HG02943 (cell line): ENCODE data around the gene VAC14.

Experiments used
- ATAC-seq: cut with Tn5 transposase; IDR thresholded peaks from one replicate; pipeline ENCODE4 v1.9.1; 2021; ENCODE audit warnings: mild to moderate bottlenecking, low read depth, moderate library complexity; ENCODE audit not compliant: unreplicated experiment

Gene VAC14

DNA sequence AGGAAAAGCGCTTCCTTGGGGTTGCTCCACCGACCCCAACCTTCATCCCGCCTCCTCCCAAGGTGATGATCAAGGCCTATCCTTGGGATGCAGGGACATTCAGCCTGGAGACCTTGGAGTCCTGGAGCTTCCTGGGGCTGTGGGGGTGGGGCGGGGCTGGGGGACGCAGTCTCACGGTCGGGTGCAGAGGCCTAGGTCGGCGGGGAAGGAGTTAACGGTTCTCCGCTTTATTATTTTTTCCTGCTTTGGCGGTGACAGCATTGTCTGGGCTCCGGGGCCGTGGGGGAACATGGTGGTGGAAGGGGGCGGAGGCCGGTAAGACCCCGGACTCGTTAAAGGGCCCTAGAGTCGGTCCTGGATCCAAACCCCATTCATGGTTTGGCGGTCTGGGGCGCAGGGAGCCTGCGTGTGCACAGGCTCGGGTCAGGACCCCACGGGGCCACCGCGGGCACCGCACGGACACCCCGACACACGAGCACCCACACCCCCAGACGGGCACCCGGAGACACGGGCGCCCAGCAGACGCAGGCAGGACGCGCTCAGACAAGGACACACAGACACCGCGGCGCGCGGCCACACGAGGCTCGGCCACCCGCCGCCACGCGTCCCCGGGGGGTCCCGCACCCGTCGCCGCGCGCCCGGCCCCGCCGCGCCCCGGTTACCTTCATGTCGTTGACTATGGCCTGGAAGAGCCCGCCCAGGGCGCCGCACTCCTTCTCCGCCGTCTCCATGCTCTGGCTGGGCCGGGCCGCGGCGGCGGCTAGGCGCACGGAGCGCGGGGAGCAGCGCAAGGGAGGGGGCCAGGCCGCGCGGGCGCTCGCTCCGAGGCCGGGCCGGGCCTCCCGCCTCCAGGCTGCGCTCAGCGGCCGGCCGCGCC is 115.7 kb downstream of the VAC14 start:
- no peak for ATAC-seq

DNA sequence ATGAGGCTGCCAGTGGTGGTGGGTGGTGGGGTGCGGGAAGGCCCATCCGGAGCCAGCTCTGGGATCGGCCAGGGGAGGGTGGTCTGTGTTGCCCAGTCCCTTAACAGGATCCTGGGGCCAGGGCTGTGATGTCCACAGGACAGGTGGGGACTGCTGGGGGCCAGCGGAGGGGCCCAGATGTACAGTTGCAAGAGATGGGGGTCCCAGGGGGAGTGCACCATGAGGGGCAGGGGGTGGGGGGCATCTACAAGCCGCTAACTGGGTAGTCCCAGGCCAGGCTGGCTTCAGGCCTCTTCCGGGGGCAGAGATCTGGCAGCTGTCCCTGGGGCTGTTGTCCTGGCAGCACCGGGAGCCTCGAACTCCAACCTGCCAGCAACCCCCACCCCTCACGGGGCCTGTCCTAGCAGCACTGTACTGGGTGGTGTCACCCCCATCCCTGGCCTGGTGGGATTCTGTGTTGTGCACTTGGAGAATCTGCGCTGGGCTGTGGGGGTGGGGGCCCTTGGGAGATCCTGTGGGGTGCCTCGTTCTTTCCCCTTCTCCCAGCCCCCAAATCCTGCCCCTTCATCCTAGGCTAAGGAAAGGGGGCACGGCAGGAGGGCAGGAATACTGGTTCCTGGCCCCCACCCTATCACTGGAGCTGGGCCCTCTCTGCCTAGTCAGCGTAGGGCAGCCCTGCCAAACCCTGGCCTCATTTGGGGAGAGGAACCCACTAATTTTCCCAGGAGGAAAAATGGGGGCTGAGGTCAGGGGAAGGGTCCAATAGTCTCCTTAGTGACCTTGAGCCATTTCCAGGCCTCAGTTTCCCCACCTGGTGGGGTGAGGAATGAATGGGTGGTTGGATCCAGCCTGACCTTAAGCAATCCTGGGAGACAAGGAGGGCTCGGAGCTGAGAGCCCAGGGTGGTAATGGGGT is 116.6 kb downstream of the VAC14 start:
- no peak for ATAC-seq

DNA sequence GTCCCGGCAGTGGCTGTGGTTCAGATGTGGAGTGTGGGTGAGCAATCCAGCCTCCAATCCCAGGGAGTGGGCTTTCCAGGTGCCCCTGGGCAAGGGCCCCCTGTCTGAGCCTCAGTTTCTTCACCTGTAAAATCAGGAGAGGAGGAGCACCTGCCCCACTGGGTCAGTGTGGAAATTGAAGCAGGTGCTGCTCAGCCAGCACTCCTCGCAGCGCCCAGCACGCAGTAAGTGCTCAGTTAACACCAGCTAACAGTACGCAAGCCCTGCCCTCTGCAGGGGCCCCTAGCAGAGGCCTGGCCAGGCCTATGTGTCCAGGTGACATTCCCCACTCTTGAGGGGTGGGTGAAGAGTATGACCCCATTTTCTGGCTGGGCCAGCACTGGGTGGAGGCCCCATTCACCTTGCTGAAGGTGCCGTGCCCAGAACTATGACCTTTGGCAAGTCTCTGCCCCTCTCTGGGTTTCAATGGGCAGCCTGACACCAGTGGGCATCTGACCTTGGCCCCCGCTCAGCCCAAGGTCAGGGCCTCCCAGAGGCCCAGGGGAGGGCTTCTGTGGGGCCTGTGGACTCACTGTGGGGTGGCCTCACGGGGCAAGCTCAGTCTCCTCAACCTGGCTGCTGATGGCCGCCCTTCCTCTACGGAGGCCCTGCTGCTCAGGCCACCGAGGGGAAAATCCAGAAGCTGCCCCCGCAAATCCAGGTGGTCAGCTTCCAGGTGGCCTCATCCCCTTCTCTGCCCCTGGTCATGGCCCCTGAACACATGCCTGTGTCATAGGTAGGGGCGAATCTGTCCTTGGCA is 117.6 kb downstream of the VAC14 start:
- no peak for ATAC-seq

DNA sequence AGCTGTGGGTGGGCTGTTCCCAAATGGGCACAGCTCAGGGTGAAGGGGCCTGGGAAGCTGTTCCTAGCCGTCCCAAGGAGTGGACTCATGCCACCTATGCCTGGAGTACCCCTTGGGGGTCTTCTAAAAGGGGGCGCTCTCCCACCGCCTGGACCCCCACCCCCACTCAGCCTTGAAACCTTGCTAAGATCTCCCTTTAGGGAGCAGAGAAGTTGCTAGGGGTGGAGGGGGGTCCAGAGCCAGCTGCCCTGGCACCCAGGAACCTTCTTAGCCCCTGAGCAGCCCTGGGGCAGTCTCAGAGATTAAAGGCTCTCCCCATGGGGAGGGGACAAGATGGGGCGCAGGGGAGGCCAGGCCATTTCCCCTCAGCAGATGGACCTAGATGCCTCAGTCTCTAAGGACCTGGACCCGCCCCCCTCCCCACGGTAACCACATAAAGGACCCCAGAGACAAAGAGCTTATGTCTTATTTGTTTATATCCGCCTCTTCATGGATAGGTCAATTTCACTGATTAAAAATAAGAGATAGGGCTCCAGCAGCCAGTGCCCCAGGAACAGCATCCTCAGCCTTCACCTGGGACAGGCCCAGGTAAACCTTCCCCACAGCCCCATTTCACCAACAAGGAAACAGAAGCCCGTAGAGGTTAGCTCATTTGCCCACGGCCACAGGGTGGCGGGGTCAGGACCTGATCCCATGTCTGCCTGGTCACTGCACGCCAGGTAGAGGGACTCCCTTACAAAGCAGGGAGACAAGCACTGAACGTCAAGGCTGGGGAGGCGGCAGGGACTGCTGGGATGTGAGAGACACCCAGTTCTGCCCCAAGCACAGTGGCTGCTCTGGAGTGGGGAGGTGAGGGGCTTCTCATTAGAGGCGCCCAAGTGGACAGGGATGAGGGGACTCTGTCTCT is 118.5 kb downstream of the VAC14 start:
- ATAC-seq: no peak

DNA sequence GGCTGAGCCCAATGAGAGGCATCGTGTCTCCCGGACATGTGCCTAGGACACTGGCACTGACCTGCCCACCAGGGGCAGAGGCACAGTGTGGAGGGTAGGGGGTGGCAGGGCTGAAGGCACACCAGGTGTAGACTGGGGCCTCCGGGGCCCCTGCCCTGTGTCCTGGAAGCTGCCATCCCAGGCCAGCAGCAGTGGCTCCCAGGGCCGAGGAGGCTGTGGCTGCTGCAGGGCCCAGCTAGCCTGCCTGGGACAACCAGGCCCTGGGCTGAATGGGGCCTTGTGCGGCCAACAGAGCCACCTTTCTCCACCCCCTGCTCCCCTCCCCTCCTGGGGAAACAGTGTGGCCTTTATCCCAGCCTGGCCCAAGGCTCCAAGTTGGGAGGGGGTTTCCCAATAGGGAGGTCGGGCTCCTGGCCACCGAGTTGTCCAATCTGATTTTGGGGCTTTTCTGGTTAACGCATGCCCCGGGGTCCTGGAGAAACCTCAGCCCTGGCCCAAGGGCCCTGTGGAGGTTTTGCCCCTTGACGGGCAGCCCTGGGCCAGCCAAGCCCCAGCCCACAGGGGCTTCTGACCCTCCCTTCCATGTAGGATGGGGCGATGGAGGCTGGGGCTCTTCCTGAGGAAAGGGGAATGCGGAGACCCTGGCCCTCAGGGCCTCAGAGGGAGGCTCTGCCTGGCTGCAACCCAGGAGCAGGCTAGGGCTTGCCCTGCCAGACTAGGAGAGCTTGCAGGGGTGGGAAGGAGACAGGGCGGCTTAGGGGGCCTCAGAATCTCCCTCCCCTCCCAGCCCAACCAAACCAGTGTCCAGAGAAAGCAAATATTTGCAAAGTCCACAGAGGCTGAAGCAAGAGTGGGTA is 119.3 kb downstream of the VAC14 start:
- no peak for ATAC-seq

DNA sequence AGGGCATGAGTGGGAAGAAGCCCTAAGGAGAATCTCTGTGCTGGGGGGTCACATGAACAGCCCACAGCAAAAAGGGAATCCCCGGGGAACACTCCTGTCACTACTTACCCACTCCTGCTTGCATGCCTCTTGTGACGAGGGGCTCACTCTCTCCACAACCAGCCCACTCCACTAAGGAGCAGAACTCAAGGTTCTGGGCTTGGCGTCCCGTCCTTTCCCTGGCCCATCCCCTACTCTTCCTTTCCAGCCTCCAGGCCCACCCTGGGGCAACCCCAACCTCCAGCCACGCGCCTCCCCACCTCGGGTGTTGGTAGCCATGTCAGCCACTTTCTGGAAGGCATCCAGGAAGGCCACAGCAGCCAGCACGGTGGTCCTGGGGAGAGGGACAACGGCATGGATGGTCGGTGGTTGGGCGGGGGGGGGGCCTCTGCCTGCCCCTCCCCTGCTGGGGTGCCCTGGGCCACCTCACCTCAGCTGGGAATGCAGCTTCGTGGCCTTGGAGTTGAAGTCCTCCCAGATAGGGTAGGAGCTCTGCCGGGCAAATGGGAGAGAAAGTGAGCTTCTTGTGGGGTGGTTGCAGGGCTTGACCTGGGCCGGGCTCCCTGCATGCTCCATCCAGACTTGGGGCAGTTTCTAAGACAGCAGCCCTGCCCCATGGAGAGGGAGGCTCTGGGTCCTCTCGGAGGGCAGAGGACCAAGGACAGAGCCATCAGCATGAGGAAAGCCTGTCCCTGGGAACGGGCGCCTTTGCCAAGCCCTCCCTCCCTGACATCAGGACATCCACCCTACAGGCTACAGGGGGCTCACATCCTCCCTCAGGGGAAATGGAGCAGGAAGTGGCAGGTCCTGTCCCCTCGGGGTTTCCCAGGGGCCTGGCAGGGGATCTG is 120.2 kb downstream of the VAC14 start:
- ATAC-seq: no peak

DNA sequence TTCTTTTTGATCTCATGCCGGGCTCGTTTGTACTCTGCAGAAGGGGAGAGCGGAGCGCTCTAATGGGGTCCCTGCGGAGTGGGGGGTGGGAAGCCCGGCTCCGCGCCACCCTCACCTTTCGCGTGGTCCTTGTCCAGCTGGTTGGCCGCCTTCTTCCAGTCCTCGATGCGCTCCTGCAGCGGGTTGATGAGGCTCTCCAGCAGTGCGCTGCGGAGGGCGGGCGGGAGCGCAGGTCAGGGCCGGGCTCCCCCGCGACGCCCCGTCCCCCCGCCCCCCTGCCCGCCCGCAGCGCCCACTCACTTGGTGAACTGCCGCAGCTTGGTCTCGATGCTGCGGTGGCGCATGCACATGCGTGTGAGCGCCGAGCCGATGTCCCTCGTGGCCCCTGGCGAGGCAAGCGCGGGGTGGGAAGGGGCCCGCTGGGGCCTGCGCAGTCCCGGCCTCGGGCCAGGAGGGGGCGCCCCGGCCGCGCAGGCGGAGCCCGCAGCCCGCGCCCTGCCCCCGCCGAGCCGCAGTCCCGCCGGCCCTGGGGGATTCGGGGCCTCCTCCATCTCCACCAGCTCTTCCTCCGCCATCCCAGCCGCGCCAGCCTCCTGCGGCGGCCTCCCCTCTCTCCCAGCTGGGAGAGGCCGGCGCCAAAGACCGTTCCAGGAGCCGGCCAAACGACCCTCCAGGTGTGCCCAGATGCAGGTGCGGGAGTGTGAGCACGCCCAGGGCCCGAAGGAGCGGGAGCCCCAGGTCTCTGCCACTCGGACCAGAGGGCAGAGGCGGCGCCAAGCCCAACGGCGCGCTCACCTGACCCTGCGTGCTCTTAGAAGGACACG is 121.1 kb downstream of the VAC14 start:
- ATAC-seq: no peak

DNA sequence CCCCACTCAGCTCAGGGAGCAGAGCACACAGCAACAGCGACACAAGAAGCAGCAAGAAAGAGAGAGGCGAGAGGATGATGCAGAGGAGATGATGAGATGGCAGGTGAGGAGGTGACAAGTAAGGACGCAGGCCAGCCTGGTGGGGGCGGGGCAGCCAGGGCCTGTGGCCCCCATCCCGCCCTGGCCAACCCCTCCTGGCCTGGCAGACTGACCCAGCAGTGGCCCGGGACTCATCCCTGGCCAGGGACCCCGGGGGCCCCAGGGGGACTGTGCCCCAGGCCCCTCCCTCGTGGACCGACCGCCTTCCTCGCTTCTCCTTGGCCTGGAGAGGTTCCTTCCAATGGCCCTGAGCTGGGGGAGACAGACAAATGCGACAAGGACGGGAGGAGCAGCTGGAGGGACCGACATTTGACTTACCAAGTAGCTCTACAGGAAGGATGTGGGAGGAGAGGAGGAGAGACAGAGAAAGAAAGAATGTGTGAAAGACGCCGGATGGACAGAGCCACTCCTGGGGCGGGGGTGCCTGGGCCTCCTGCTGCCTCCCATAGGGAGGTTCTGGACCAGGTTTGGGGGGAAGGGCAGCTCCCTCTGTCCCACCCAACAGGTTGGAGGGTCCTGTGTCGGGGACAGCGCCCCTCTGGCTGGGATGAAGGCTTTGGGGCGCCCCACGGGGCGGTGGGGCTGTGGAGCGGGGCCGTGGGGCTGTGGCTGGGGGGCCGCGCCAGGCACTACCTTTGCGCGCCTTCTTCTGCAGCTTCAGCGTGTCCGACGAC is 121.9 kb downstream of the VAC14 start:
- no peak for ATAC-seq

DNA sequence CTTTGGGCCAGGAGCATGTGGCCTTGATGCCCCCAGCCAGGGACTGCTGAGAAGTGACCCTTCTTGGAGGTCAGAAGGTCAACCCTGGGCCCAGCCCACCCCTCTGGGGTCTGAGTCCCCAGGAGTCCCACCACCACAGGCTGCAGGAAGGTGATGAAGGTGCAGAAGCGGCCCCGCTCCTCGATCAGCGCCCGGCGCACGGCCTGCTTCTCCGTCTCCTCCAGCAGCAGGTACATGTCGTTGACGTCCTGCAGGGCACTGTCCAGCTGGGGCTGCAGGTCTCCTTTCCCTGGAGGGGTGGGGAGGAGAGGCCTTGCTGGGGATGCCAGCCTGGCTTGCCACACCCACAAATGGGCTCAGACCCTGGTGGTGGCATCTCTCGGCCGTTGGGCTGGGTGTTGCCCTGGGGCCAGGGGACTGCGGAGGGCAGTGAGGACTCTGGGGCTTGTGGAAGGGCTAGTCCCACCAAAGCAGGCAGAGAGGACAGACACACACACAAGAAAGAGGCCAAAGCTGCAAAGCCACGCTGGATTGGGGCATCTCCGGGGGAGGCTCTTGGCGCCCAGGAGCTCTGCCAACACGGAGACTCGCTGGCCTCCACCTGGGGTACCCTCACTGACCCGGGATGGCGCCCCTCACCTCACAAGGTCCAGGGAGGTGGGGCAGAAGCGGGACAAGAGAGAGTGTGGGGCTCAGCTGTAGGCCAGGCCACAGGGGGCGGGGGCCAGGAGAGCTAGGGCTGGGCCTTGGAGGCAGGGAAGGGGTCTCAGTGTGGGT is 122.6 kb downstream of the VAC14 start:
- no peak for ATAC-seq

DNA sequence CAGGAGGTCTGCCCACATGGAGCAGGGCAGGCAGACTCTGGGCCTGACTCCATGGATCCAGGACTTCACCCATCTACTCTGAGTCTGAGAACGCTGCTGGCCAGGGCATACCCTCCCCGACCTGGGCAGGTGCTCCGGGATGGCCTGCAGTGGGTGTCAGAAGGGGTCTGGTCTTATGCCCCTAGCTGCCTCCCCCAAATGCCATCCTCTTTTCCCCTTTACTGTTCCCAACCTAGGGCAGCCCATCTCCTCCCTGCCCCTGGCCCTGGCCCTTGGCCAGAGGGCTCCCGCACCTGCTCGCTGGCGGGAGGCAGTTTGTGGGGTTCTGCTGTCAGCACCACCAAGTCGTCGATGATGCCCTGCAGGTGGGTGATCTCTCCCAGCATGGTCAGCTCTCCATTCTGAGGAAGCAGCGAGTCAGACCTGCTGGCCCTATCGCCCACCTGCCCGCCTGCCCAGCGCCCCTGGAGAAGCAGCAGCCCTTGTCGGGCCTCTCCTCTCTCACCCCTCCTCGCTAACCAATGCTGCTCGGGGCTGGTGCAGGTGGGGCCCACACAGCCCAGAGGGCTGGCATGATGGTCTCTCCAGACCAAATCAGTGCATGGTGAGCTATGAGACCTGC is 123.3 kb downstream of the VAC14 start:
- no peak for ATAC-seq

DNA sequence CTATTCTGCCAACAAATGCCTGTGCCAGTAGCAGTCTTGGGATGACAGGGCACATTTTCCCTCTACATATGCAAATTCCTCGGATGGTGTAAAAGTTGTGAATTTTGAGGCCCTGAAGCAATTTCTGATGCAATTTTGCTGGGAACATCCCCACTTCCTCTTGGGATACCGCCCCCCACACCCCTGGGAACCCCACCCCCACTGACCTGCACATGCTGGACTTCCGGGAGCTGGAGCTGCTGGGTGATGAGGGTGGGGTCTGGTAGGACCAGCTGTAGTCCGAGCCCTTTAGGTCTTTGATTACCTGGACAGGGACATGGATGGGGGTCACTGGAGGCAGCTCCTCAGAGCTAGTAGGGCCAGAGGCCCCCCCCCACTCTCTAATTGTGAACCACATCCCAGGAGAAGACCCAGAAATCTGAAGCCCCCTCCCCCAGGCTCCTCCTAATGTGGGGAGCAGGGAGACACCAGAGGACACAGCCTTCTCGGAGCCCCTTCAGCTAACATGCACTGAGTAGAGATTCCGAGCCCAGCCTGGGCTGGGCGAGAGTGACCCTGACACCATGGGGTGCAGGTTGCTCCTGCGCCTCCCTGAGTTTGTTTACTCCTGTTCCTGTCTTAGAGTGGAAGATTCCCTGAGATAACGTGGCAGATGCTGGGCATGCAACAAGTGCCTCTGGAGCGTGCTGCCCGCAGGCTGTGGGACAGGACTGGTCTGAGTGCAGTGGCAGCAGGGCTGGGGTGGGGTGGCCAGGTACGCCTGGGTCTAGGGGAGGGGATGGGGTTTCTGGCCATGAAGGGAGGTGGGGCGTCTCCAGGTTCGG is 124.1 kb downstream of the VAC14 start:
- no peak for ATAC-seq

DNA sequence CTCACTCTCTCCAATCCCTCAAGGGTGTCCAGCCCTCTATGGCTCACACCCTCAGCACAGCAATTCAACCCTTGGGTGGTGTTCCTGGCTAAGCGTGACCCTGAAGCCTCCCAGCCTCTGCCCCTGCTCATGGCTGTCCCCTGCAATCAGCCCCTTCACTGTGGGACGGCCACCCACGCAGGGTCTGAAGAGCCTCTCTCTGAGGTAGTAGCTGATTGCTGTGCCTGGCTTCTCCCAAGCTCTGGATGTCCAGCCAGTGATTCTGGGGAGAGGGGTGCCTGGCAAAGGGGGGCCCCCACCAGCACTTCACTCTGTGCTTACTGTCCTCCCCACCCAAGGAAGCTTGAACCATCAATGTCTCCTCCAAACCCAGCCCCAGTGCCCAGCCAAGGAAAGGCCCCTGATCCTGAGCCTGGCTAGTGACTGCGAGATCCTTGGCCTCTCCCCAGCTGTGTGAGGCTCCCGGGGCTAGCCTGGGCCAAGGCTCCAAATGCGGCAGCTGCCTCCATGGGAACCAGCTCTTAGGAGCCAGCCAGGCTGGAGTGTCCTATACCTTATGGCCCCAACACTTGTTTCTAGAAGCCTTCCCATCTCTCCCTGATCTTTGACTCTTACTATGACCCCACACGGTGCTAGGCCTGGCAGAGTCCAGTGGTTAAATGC is 125.0 kb downstream of the VAC14 start:
- ATAC-seq: no peak

DNA sequence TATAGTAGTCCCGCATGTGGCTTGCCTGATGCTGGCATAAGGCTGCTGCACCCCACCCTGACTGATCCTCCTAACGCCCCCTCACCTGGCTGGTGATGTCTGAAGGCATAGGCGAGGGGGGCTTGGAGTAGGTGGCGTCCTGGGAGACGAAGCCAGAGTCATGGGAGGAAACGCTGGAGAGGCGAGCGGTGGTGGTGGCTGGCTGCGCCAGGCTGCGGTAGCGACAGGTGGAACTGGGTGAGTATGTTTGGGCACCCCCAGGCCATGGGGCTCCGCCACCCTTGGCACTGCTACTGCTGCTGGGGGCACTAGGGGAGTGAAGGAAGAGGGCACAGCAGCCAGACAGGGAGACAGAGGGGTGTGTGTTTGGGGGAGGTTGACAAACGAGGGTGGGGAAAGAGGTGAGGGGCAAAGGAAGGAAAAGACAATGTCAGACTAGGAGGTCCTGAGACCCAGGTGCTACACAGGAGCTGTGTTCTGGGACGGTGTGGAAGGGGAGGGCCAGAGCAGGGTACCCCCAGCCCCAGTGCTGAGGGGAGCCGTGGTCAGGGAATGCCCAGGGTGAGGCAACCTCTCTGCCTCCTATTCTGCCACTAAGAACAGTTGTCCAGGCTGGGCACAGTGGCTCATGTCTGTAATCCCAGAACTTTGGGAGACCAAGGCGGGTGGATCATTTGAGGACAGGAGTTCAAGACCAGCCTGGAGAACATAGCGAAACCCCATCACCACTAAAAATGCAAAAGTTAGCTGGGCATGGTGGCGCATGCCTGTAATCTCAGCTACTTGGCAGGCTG is 126.5 kb downstream of the VAC14 start:
- no peak for ATAC-seq
